ENCODE results near the gene CAMK2G.

DNA sequence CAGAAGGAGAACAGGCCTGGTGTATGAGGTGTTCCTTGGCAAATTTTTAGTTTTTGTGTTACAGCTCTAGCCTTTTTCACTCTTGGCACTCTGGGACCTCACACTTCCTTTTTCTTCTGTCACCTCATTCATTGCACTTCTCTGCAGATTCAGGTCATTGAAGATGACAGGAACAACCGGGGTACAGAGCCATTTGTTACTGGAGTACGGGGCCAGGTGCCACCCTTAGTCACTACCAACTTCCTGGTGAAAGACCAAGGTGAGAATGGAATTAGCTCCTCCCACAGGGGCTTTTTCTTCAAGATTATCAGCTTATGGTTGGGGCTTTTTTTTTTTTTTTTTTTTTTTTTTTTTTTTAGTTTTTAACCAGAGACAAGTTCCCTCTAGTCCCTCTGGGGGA is 111.0 kb downstream of the CAMK2G start:
- TF ChIP-seq PPARA (CRISPR knock-in tag; IDR thresholded peaks at IDR 0.05; ENCODE audit: borderline replicate concordance), result no peak
- TF ChIP-seq, protein P1, sequence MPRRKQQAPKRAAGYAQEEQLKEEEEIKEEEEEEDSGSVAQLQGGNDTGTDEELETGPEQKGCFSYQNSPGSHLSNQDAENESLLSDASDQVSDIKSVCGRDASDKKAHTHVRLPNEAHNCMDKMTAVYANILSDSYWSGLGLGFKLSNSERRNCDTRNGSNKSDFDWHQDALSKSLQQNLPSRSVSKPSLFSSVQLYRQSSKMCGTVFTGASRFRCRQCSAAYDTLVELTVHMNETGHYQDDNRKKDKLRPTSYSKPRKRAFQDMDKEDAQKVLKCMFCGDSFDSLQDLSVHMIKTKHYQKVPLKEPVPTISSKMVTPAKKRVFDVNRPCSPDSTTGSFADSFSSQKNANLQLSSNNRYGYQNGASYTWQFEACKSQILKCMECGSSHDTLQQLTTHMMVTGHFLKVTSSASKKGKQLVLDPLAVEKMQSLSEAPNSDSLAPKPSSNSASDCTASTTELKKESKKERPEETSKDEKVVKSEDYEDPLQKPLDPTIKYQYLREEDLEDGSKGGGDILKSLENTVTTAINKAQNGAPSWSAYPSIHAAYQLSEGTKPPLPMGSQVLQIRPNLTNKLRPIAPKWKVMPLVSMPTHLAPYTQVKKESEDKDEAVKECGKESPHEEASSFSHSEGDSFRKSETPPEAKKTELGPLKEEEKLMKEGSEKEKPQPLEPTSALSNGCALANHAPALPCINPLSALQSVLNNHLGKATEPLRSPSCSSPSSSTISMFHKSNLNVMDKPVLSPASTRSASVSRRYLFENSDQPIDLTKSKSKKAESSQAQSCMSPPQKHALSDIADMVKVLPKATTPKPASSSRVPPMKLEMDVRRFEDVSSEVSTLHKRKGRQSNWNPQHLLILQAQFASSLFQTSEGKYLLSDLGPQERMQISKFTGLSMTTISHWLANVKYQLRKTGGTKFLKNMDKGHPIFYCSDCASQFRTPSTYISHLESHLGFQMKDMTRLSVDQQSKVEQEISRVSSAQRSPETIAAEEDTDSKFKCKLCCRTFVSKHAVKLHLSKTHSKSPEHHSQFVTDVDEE (CRISPR knock-in tag; IDR thresholded peaks at IDR 0.05), result no peak
- TF ChIP-seq CSDC2 (CRISPR knock-in tag; IDR thresholded peaks at IDR 0.05), result no peak
